ENCODE results near the gene DMRTA1. TPM values are rescaled to one million over a fixed set of nuclear protein-coding genes. Genes with fewer than 3 reads are reported as not detected.
A peak's percentile ranks its signal among the peaks of the same experiment; 100 is the strongest.
"Not testable (repeated sequence)": the region's sequence is repeated elsewhere in the genome, so short reads cannot be mapped to it uniquely, and the experiment has no call there.

The DMRTA1 gene, protein sequence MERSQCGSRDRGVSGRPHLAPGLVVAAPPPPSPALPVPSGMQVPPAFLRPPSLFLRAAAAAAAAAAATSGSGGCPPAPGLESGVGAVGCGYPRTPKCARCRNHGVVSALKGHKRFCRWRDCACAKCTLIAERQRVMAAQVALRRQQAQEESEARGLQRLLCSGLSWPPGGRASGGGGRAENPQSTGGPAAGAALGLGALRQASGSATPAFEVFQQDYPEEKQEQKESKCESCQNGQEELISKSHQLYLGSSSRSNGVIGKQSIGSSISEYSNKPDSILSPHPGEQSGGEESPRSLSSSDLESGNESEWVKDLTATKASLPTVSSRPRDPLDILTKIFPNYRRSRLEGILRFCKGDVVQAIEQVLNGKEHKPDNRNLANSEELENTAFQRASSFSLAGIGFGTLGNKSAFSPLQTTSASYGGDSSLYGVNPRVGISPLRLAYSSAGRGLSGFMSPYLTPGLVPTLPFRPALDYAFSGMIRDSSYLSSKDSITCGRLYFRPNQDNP
- not detected for polyA plus RNA-seq

DNA sequence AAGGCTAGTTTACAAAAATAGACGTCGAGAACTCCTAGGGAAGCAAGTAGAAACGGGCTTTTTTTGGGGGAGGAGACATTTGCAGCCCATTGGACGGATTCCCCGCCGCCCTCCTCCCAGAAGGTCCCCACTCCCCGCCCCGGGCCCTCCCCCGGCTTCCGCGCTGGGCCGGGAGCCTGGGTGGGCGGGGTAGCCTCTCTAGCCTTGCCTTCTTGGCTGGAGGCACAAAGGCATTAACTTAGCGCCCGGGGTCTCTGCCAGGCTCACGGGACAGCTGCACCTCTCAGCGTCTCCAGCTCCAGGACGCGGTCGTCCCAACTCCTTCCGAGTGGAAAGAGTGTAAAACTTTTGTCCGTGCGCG is at the start of gene DMRTA1:
TSS of gene DMRTA1 (plus strand) at position 236 of the 361 bp plus-strand sequence. CDS start 242 bp downstream, outside the sequence.
- Mint-ChIP-seq H3K27me3 (peaks cover 28% of the 10 kb centered on the region), H3K4me1 (peaks cover 0 to 9% (median 2%) of the 10 kb centered on the region in 3 donors), H3K4me3 (peak within 1 kb of the TSS; percentile 52 to 79 (median 73)), H3K27ac (no peak within 1 kb of the TSS), H3K36me3 (no peaks in the 10 kb centered on the region), H3K9me3 (peaks cover 0 to 1% (median 0%) of the 10 kb centered on the region in 3 donors)

DNA sequence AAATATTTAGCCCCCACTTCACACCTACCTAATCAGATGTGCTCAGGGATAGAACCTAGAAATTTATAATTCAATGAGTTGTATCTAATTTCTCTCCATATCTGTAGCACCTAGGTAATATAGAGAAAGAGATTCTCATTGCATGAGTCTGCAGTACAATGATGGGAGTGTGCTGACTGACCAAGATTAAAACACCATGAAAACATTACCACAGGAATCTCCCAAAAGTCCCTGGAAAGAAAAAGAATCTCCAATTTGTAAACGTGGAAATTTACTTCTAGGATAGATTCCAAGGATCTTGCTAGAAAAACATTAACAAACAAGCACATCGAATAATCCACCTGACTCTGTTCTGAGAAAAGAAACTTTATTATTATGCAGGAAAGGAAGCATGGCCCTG is 45.0 kb upstream of the DMRTA1 start:
- Mint-ChIP-seq H3K4me3 (no peak overlapping the region), H3K27ac (no peak overlapping the region), H3K36me3 (no peaks in the 10 kb centered on the region), H3K27me3 (no peaks in the 10 kb centered on the region), H3K4me1 (no peaks in the 10 kb centered on the region), H3K9me3 (peaks cover 0 to 3% (median under 1%) of the 10 kb centered on the region in 3 donors)

DNA sequence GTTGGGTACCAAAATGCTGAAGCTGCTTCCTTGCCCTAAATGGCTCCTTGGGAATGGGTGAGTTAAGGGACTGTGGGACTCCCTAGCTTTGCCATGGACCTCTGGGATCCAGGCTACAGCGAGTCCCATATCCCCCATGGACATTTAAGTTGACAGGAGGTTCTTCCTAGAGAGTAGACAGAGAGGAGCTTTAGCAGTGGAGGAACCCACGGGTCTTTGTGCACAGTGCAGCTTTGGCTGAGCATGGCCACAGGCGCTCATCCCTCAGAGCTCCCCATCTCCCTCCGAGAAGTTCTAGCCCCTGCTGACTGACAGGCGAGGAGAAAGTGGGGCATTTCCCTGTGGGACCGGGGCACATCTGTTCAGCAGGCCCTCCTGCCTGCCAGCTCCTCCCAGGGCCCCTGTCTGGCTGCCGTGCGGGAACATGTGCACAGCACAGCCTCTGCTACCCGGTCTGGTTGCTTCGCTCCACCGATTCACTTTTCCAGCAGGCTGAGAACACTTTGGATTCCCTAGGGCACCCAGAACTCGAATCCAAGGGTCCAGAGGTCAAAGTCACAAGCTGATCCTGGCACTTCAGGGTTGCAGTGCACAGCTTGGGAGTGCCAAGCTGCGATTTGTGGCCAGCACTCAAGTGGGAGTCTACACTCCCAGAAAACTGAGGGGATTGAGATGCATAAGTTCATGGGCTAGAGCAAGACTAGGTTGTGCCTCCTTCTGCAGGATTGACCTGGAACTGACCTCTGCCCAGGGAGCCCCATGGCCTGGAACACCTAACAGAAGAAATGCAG is 40.6 kb upstream of the DMRTA1 start:
- H3K36me3 Mint-ChIP-seq = no peaks in the 10 kb centered on the region
- no peaks in the 10 kb centered on the region for H3K4me1 Mint-ChIP-seq
- H3K9me3 Mint-ChIP-seq = no peaks in the 10 kb centered on the region
- no peaks in the 10 kb centered on the region for H3K27me3 Mint-ChIP-seq
- H3K4me3 Mint-ChIP-seq = no peak overlapping the region
- no peak overlapping the region for H3K27ac Mint-ChIP-seq

DNA sequence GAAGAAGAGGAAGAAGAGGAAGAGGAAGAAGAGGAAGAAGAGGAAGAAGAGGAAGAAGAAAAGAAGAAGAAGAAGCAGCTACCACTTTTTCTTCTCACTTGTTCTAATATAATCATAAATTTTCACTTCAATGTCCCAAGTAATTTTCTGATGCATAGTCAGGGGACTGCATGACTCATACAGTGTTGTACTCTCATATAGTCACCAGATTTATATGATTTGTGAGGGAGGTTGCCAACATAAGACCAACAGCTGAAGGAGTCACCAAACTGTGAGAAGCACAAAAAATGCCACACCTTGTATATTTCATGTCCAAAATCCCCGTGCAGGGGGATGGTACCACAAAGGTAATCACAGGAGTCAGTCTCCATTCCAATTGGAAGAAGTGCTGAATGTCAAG is 32.7 kb upstream of the DMRTA1 start:
- Mint-ChIP-seq H3K27me3 (no peaks in the 10 kb centered on the region), H3K27ac (no peak overlapping the region), H3K4me1 (peaks cover 0 to 5% (median 2%) of the 10 kb centered on the region in 3 donors), H3K4me3 (no peak overlapping the region), H3K36me3 (no peaks in the 10 kb centered on the region), H3K9me3 (peaks cover 0 to 2% (median 2%) of the 10 kb centered on the region in 3 donors)

DNA sequence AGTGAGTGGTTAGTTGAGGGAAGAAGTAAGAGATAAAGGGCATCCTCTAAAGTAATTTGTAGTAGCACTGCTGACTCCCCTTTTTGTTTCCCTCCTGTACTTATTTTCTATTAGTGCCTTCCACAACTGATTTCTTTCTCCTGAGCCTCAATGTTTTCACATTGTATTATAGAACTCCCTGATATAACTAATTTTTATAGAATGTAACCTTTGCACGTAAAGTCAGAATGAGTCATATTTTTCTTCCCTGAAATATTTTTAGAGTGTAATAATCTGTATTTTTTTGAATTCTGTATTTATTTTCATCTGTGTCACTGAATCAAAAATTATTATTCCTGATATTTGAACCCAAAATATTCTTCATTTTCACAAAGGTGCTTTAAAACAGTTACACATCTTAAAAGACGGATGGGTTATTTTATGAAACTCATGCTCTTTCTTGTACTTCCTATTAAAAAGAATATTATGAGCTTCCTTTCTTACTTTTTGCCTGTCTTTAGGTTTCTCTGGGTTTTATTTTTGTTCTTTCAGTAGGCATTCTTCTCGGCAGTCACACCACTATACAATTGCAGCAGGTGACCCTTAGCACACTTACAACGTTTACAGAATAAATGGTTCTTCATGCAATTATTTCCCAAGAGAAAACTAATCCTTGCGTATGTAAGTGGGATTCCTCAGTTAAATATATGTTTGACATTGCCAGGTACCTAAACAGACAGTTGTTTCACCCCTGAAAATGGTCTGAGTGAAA is 30.5 kb upstream of the DMRTA1 start:
- Mint-ChIP-seq H3K4me3 (no peak overlapping the region), H3K27me3 (no peaks in the 10 kb centered on the region), H3K9me3 (peaks cover 0 to 2% (median 2%) of the 10 kb centered on the region in 3 donors), H3K4me1 (peaks cover 0 to 5% (median 2%) of the 10 kb centered on the region in 3 donors), H3K36me3 (no peaks in the 10 kb centered on the region), H3K27ac (no peak overlapping the region)

DNA sequence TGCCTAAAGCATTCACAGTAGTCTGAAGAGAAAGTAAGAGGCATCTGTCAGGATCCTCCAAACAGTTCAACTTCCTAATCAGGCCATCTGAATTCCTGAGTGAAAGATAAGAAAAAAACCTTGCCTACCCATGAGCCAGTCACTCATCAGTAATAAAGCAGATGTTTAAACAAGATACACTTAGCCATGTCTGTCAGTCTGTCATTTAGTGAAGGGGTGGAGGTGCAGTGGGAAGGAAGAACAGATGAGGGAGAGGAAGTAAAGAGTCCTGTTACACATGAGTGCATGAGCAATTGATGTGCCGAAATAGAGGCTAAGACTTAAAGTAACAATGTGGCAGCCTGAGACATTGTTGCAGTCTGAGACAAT is 29.9 kb upstream of the DMRTA1 start:
- Mint-ChIP-seq H3K4me3 (no peak overlapping the region), H3K36me3 (no peaks in the 10 kb centered on the region), H3K9me3 (peaks cover 0 to 2% (median 2%) of the 10 kb centered on the region in 3 donors), H3K27ac (no peak overlapping the region), H3K27me3 (no peaks in the 10 kb centered on the region), H3K4me1 (peaks cover 0 to 5% (median 2%) of the 10 kb centered on the region in 3 donors)

DNA sequence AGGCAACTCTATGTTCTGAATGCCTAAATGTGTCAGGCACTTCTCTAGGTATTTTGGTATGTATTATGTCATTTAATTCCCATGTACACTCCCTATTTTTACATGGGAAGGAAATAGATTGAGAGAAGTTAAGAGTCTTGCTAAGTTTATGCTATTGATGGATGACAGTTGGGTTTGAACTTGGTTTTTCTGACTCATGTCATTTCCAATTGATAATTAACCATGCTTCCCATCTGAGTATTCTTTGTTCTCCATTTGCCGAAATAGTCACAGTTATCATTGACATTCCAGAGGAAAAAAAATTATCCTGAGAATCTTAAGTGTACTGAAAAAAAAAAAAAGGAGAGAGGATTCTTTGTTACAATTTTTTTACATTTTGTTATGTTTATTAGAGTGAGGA is 23.1 kb upstream of the DMRTA1 start:
- Mint-ChIP-seq H3K4me3 (no peak overlapping the region), H3K27me3 (no peaks in the 10 kb centered on the region), H3K9me3 (no peaks in the 10 kb centered on the region), H3K36me3 (no peaks in the 10 kb centered on the region), H3K27ac (no peak overlapping the region), H3K4me1 (no peaks in the 10 kb centered on the region)

DNA sequence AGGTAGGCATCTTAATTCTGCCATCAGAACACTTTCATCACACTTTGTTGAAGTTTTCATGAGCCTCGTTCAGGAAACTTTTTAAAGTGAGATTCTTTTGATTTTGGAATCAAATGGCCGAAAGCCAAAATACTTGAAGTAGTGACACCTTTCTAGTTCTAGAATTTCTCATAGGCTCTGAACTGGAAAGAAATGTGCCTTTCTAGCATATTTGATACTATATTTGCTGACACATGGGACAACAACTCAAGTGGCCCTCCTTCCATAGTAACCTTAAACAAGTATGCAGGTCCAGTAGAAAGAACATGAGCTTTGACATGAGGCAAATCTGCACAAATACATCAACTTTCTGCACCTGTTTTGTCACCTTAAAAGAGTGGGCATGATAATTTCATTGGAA is 22.0 kb upstream of the DMRTA1 start:
- Mint-ChIP-seq H3K4me3 (no peak overlapping the region), H3K4me1 (no peaks in the 10 kb centered on the region), H3K27me3 (no peaks in the 10 kb centered on the region), H3K27ac (no peak overlapping the region), H3K9me3 (no peaks in the 10 kb centered on the region), H3K36me3 (no peaks in the 10 kb centered on the region)

DNA sequence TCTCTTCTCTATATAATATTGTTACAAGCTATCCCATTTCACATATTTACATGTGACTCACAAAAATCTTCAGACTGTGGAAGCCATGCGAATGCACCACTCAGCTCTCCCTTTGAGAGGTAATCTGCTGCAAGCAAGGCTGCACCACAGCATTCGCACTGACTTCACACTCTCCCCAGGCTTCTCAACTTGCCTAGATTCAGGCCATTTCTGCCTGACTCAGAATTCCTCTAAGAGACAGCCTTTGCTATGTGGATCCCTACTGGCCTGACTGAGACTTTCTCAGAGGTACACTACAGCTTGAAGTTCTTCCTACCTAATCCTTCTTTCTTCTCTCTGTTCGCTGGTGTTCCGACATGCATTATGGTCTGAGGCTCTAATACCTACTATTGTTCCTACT is 21.1 kb upstream of the DMRTA1 start:
- no peaks in the 10 kb centered on the region for H3K9me3 Mint-ChIP-seq
- no peak overlapping the region for H3K27ac Mint-ChIP-seq
- H3K4me3 Mint-ChIP-seq = no peak overlapping the region
- H3K36me3 Mint-ChIP-seq = no peaks in the 10 kb centered on the region
- H3K27me3 Mint-ChIP-seq = no peaks in the 10 kb centered on the region
- peaks cover 0 to 3% (median 0%) of the 10 kb centered on the region in 3 donors for H3K4me1 Mint-ChIP-seq

DNA sequence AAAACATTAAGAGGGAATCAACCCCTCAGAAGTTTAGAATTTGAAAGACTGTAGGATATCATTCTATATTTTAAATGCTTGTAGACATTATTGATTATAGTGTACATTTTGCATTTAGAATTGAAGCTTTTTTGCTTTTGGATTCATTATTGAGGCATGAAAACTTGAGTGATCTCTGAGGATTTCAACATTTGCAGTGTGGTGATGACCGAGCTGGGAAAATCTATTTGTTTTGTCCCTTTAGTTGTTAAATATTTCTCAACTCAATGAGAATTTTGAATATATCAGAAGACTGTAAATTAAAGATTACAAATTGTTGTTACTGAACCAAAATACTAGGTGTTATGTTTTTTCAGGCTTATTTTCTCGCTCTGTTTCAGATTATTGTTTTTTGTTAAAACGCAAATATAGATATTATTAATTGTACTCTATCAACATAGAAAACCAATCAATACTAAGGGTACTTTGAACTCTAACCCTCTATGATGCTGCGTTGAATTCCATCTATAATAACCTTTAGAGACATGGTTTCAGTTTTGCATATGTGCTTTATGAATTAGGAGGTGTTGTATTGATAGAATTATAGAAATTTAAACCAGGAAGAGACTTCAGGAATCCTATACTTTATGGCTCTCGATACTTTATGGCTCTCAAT is 19.3 kb upstream of the DMRTA1 start:
- peaks cover 0 to 3% (median 0%) of the 10 kb centered on the region in 3 donors for H3K4me1 Mint-ChIP-seq
- no peak overlapping the region for H3K27ac Mint-ChIP-seq
- H3K4me3 Mint-ChIP-seq = no peak overlapping the region
- no peaks in the 10 kb centered on the region for H3K27me3 Mint-ChIP-seq
- no peaks in the 10 kb centered on the region for H3K9me3 Mint-ChIP-seq
- no peaks in the 10 kb centered on the region for H3K36me3 Mint-ChIP-seq

DNA sequence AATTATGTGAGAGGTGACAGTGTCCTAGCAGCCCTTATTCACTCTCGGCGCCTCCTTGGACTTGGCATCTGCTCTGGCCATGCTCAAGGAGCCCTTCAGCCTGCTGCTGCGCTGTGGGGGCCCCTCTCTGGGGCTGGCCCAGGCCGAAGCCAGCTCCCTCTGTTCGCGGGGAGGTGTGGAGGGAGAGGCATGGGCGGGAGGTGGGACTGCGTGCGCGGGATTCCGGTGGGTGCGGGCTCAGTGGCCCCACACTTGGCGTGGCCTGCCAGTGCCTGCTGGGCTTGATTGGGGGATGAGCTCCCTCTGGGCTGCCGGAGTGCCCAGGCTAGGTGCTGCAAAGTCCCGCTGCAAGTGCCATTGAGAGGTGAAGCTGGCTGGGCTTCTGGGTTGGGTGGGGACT is 12.9 kb upstream of the DMRTA1 start:
- Mint-ChIP-seq H3K4me3 (no peak overlapping the region), H3K36me3 (peaks cover 2% of the 10 kb centered on the region), H3K27ac (no peak overlapping the region), H3K9me3 (peaks cover 0 to 4% (median 0%) of the 10 kb centered on the region in 3 donors), H3K27me3 (peaks cover 4% of the 10 kb centered on the region), H3K4me1 (peaks cover 0 to 3% (median 0%) of the 10 kb centered on the region in 3 donors)

DNA sequence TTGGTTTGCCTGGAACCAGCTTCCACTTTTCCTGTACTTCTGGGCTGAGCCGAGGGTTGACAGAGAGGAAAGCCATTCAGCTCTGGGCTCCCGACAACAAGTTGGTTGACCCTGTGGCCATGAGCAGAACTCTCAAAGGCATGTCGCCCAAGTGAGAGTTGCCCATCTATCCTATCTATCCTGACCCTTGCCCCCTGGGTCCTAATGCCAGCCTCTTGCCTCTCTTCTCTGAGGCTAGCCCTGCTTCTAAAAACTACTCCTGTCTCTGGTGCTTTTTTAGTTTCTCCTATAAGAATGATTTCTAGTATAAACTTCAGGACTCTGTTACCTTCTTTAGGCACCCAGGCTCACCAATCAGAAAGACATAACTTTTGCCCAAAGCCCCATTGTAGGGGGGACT is 11.4 kb upstream of the DMRTA1 start:
- H3K27ac Mint-ChIP-seq, H3K36me3 Mint-ChIP-seq, H3K4me3 Mint-ChIP-seq, H3K9me3 Mint-ChIP-seq, H3K4me1 Mint-ChIP-seq, H3K27me3 Mint-ChIP-seq: not testable (repeated sequence)

DNA sequence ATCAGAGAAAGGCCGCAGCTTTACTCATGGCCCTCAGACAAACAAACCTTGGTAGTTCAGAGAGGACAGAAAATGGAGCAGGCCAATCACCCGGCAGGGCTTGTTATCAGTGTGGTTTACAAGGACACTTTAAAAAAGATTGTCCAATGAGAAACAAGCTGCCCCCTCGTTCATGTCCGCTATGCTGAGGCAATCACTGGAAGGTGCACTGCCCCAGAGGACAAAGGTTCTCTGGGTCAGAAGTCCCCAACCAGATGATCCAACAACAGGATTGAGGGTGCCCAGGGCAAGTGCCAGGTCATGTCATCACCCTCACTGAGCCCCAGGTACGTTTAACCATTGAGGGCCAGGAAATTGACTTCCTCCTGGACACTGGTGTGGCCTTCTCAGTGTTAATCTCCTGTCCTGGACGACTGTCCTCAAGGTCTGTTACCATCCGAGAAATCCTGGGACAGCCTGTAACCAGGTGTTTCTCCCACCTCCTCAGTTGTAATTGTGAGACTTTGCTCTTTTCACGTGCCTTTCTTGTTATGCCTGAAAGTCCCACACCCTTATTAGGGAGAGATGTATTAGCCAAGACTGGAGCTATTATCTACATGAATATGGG is 9.1 kb upstream of the DMRTA1 start:
- H3K36me3 Mint-ChIP-seq, H3K27ac Mint-ChIP-seq, H3K27me3 Mint-ChIP-seq, H3K9me3 Mint-ChIP-seq, H3K4me1 Mint-ChIP-seq, H3K4me3 Mint-ChIP-seq: not testable (repeated sequence)

DNA sequence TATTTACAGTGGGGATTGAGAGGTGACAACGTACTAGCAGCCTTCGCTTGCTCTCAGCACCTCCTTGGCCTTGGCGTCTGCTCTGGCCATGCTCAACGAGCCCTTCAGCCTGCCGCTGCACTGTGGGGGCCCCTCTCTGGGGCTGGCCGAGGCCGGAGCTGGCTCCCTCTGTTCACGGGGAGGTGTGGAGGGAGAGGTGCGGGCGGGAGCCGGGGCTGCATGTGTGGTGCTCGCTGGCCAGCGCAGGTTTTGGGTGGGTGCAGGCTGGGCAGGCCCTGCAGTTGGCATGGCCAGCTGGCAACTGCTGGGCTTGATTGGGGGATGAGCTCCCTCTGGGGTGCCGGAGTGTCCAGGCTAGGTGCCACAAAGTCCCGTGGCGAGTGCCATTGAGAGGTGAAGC is 5.8 kb upstream of the DMRTA1 start:
- Mint-ChIP-seq H3K4me1 (no peaks in the 10 kb centered on the region), H3K4me3 (no peak overlapping the region), H3K36me3 (peaks cover 3% of the 10 kb centered on the region), H3K27me3 (peaks cover 8% of the 10 kb centered on the region), H3K27ac (no peak overlapping the region), H3K9me3 (peaks cover 0 to 3% (median 0%) of the 10 kb centered on the region in 3 donors)

All from IgD-negative memory B cell (primary cell).